ENCODE data around the gene ELK4. TPM values are rescaled to one million over a fixed set of nuclear protein-coding genes. Genes with fewer than 3 reads are reported as not detected.
"Not testable (repeated sequence)": the region's sequence is repeated elsewhere in the genome, so short reads cannot be mapped to it uniquely, and the experiment has no call there.

ELK4 gene
- total RNA-seq, 1 donor from 2014 or later = 36.3 TPM

GRCh38 chr1:205637854-205638468, 6.2 kb upstream of the ELK4 start:
- H3K4me3 ChIP-seq = no peak overlapping the region
- intact Hi-C loops (cut with micrococcal nuclease) = no loop called here

GRCh38 chr1:205636732-205637131, 4.9 kb upstream of the ELK4 start:
- H3K9me3 ChIP-seq (replicated peaks) = no peaks in the 10 kb centered on the region
- H3K27me3 ChIP-seq (ENCODE audit: low read depth) = no peaks in the 10 kb centered on the region
- DNase-seq = no peak
- H3K27ac ChIP-seq (replicated peaks) = peak overlapping the region; percentile 29
- no peak overlapping the region for H3K4me3 ChIP-seq
- peaks cover 25% of the 10 kb centered on the region for H3K4me1 ChIP-seq
- TF ChIP-seq CTCF (IDR thresholded peaks at IDR 0.05; ENCODE audit: borderline replicate concordance) = no peak
- intact Hi-C loops (cut with micrococcal nuclease) = no loop called here
- no peaks in the 10 kb centered on the region for H3K36me3 ChIP-seq

More at GRCh38 chr1:205637854-205638468, 6.2 kb upstream of the ELK4 start:
- Histone ChIP-seq H3K9me3 (replicated peaks) (no peaks in the 10 kb centered on the region), H3K4me1 (peaks cover 15% of the 10 kb centered on the region), H3K36me3 (no peaks in the 10 kb centered on the region), H3K27ac (replicated peaks) (no peak overlapping the region), H3K27me3 (ENCODE audit: low read depth) (no peaks in the 10 kb centered on the region)
- TF ChIP-seq CTCF (IDR thresholded peaks at IDR 0.05; ENCODE audit: borderline replicate concordance) = no peak
- DNase-seq = no peak

- H3K9me3 ChIP-seq (replicated peaks); H3K27ac ChIP-seq (replicated peaks); DNase-seq; H3K4me3 ChIP-seq; H3K36me3 ChIP-seq; intact Hi-C loops (cut with micrococcal nuclease); H3K27me3 ChIP-seq (ENCODE audit: low read depth): not testable (repeated sequence)
- peaks cover 25% of the 10 kb centered on the region for H3K4me1 ChIP-seq
Observed at GRCh38 chr1:205636138-205636530, 4.3 kb upstream of the ELK4 start.

GRCh38 chr1:205633421-205633976, 1.7 kb upstream of the ELK4 start:
- intact Hi-C loops (cut with micrococcal nuclease) = loop anchor here (5.0 kb wide), 1 partner anchor 41 kb away; no protein-coding TSS in a partner anchor
- Histone ChIP-seq H3K27me3 (ENCODE audit: low read depth) (no peaks in the 10 kb centered on the region), H3K4me1 (peaks cover 50% of the 10 kb centered on the region), H3K9me3 (replicated peaks) (no peaks in the 10 kb centered on the region), H3K36me3 (no peaks in the 10 kb centered on the region), H3K4me3 (no peak overlapping the region), H3K27ac (replicated peaks) (peak overlapping the region; percentile 96)
- TF ChIP-seq CTCF (IDR thresholded peaks at IDR 0.05; ENCODE audit: borderline replicate concordance) = no peak
- DNase-seq = no peak

- peak overlapping the region; percentile 96 for H3K27ac ChIP-seq (replicated peaks)
- no peaks in the 10 kb centered on the region for H3K36me3 ChIP-seq
- H3K27me3 ChIP-seq (ENCODE audit: low read depth) = no peaks in the 10 kb centered on the region
- peak overlapping the region; percentile 80 for H3K4me3 ChIP-seq
- H3K4me1 ChIP-seq = peaks cover 54% of the 10 kb centered on the region
- no peak for TF ChIP-seq CTCF (IDR thresholded peaks at IDR 0.05; ENCODE audit: borderline replicate concordance)
- DNase-seq = no peak
- H3K9me3 ChIP-seq (replicated peaks) = no peaks in the 10 kb centered on the region
- intact Hi-C loops (cut with micrococcal nuclease) = loop anchor here (5.0 kb wide), 1 partner anchor 40 kb away; no protein-coding TSS in a partner anchor
Observed at GRCh38 chr1:205632669-205633169, 908 bp upstream of the ELK4 start.
